ENCODE results near the gene MPO. TPM values are rescaled to one million over a fixed set of nuclear protein-coding genes. Genes with fewer than 3 reads are reported as not detected.

MPO gene
- total and polyA plus RNA-seq, 2 donors (not counting 1 experiment from before 2014, with no cell fraction given) = 0.01 TPM; not detected in 1

DNA sequence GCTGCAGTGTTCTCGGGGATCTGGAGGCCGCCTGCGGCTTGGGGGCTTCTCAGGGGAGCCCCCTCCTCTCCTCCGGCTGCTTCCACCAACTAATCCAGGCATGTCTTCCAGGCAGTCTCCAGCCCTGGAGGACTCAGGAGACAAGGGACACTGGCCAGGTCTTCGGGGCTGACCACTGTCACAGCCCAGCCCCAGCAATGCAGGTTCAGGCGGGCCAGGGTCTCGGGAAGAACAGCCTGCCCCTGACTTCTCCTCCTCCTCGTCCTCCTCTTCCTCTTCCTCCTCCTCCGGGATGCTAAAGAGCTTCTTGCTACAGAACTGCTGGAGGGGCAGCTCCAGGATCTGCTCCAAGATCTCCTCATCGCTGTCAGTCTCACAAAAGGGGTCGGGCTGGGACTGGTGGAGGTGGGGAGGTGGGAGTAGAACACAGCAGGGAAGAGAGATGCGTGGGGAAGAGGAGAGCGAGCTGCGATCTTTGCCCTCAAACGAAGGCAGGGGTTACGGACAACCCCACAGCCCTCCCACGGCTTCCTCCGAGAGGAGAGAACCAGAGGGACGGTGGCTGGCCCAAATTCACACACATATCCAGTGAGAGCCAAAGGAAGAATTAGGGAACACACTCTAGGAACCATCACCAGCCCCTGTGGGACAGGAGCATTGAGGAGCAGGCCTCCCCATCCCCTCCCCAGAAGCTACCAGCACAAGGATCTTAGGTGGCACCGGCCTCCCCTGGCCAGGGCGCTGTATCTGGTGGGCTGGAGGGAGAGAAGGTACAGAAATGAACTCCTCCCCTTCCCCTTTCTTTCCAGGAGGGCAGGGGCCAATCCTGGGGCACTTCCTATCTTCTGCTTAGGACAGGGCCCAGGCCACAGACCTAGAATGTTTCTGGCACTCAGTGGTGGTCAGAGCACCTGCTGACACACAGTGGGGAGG lies 28.5 kb upstream of the MPO start:
- no peaks in the 10 kb centered on the region for H3K9me3 ChIP-seq (ENCODE audit: control insufficient read depth, insufficient read depth, low read depth, low read length)
- no peak overlapping the region for H3K27ac ChIP-seq (ENCODE audit: insufficient read depth, low read length)
- no peak overlapping the region for H3K9ac ChIP-seq (ENCODE audit: insufficient read depth, low read length)
- no peaks in the 10 kb centered on the region for H3K4me1 ChIP-seq (ENCODE audit: control insufficient read depth, extremely low read depth, insufficient read depth, low read length)
- no peak overlapping the region for H3K4me2 ChIP-seq (ENCODE audit: extremely low read depth, insufficient read depth, low read length)
- H2AFZ ChIP-seq (ENCODE audit: low read length) = no peak overlapping the region
- H3K27me3 ChIP-seq (ENCODE audit: control insufficient read depth, insufficient read depth, low read length) = no peaks in the 10 kb centered on the region
- no peaks in the 10 kb centered on the region for H3K79me2 ChIP-seq (ENCODE audit: control insufficient read depth, insufficient read depth, low read length)
- no peak overlapping the region for H3K4me3 ChIP-seq (replicated peaks in 1 of 4; ENCODE audit: control extremely low read depth in 1 of 4, insufficient read depth in 1 of 4, low read depth in 3 of 4, low read length in 4 of 4)
- DNase-seq (ENCODE audit: low read depth in 2 of 2) = no peak
- no peaks in the 10 kb centered on the region for H3K36me3 ChIP-seq (ENCODE audit: control insufficient read depth, insufficient read depth, low read length)
- TF ChIP-seq EZH2 (IDR thresholded peaks at IDR 0.05; ENCODE audit: low read length, missing control alignments) = no peak
- TF ChIP-seq, protein P1, sequence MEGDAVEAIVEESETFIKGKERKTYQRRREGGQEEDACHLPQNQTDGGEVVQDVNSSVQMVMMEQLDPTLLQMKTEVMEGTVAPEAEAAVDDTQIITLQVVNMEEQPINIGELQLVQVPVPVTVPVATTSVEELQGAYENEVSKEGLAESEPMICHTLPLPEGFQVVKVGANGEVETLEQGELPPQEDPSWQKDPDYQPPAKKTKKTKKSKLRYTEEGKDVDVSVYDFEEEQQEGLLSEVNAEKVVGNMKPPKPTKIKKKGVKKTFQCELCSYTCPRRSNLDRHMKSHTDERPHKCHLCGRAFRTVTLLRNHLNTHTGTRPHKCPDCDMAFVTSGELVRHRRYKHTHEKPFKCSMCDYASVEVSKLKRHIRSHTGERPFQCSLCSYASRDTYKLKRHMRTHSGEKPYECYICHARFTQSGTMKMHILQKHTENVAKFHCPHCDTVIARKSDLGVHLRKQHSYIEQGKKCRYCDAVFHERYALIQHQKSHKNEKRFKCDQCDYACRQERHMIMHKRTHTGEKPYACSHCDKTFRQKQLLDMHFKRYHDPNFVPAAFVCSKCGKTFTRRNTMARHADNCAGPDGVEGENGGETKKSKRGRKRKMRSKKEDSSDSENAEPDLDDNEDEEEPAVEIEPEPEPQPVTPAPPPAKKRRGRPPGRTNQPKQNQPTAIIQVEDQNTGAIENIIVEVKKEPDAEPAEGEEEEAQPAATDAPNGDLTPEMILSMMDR (conservative IDR thresholded peaks at IDR 0.05 in 1 of 2, IDR thresholded peaks at IDR 0.05 in 1 of 2; ENCODE audit: low read depth in 1 of 2, low read length in 2 of 2) = no peak
- H4K20me1 ChIP-seq (ENCODE audit: control insufficient read depth, extremely low read depth, insufficient read depth, low read length) = no peaks in the 10 kb centered on the region

DNA sequence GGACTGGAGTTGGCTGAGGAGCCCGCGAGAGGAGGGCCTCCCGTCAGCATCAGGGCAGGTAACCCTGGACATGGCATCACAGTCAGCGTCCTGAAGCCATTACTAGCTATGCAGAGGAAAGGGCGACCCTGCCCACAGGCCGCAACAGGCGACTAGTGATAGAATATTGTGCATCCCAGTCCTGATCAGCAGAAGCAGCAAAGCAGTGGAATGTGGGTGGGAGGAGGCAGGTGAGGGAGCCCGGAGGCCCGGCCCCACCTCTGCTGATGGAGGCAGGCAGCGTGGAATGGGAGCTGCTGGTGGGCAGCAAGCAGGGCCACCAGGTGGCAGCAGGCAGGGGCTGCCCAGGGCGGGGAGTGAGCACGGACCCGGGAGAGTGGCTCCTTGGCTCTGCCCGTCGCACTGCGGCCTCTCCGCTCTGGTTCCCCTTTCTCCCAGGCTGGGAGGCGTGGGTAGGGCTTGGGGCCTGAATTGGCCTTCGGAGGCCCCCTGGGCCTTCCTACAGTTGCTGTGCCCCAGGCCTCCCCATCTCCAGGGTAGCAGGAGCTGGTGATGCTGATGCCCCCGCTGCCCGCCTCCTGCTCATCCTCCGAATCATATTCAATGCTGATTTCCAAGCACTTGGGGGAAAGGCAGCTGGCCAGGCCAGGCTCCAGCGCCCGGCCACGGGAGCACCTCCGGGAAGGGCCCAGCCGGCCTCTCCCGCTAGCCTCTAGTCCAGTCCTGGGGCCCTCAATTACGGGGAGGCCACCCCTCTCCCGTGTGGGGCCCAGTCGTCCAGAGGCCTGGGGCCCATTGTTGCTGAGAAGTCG lies 27.6 kb upstream of the MPO start:
- H3K9ac ChIP-seq (ENCODE audit: insufficient read depth, low read length) = no peak overlapping the region
- no peak overlapping the region for H3K27ac ChIP-seq (ENCODE audit: insufficient read depth, low read length)
- no peak overlapping the region for H3K4me2 ChIP-seq (ENCODE audit: extremely low read depth, insufficient read depth, low read length)
- no peaks in the 10 kb centered on the region for H4K20me1 ChIP-seq (ENCODE audit: control insufficient read depth, extremely low read depth, insufficient read depth, low read length)
- TF ChIP-seq, protein P1 (conservative IDR thresholded peaks at IDR 0.05 in 1 of 2, IDR thresholded peaks at IDR 0.05 in 1 of 2; ENCODE audit: low read depth in 1 of 2, low read length in 2 of 2) = peak in 1 of 2 donors; percentile 21
- TF ChIP-seq EZH2 (IDR thresholded peaks at IDR 0.05; ENCODE audit: low read length, missing control alignments) = no peak
- no peaks in the 10 kb centered on the region for H3K27me3 ChIP-seq (ENCODE audit: control insufficient read depth, insufficient read depth, low read length)
- no peaks in the 10 kb centered on the region for H3K9me3 ChIP-seq (ENCODE audit: control insufficient read depth, insufficient read depth, low read depth, low read length)
- DNase-seq (ENCODE audit: low read depth in 2 of 2) = no peak
- no peaks in the 10 kb centered on the region for H3K36me3 ChIP-seq (ENCODE audit: control insufficient read depth, insufficient read depth, low read length)
- H2AFZ ChIP-seq (ENCODE audit: low read length) = no peak overlapping the region
- H3K79me2 ChIP-seq (ENCODE audit: control insufficient read depth, insufficient read depth, low read length) = no peaks in the 10 kb centered on the region
- H3K4me3 ChIP-seq (replicated peaks in 1 of 4; ENCODE audit: control extremely low read depth in 1 of 4, insufficient read depth in 1 of 4, low read depth in 3 of 4, low read length in 4 of 4) = no peak overlapping the region
- no peaks in the 10 kb centered on the region for H3K4me1 ChIP-seq (ENCODE audit: control insufficient read depth, extremely low read depth, insufficient read depth, low read length)
